Stomach (tissue), 9 donors: Measurements from ENCODE around the gene USP47. TPM values are rescaled to one million over a fixed set of nuclear protein-coding genes. Genes with fewer than 3 reads are reported as not detected.
A peak's percentile ranks its signal among the peaks of the same experiment; 100 is the strongest.

ENCODE experiments used
- DNase-seq, 2 donors: peaks; one replicate each; pipeline versions ENCODE4 v3.0.0 to v3.0.0-alpha.2; 2013 to 2019
- H3K27ac ChIP-seq, 5 donors: fragments of 200-600 bp in 4 of 5; sonication (generic) in 4 of 5; one replicate each; pipeline ENCODE4 v1.5.1; 2013 to 2019; ENCODE audit warnings: mild to moderate bottlenecking in 1 of 5, moderate library complexity in 1 of 5
- H3K27me3 ChIP-seq, 3 donors: fragments of 200-600 bp; sonication (generic); one replicate each; pipeline ENCODE4 v1.5.1; 2017 to 2019; ENCODE audit warnings: mixed run types in 1 of 3
- H3K36me3 ChIP-seq, 4 donors: fragments of 200-600 bp; sonication (generic); 1 replicate in 3 of 4; 2 replicates in 1 of 4; pipeline ENCODE4 v1.5.1; 2016 to 2019
- H3K4me1 ChIP-seq, 4 donors: fragments of 200-600 bp; sonication (generic); one replicate each; pipeline ENCODE4 v1.5.1; 2016 to 2019
- H3K4me3 ChIP-seq, 4 donors: fragments of 200-600 bp; sonication (generic) in 3 of 4; one replicate each; pipeline ENCODE4 v1.5.1; 2016 to 2019; ENCODE audit warnings: mild to moderate bottlenecking in 1 of 4
- H3K9me3 ChIP-seq, 4 donors: fragments of 200-600 bp; sonication (generic); one replicate each; pipeline ENCODE4 v1.5.1; 2016 to 2019
- EP300 ChIP-seq: sonication (generic); formaldehyde crosslinking; IDR thresholded peaks from one replicate; pipeline ENCODE4 v1.6.1; 2017; ENCODE audit warnings: antibody characterized with exemption
- POLR2A ChIP-seq, 4 donors: fragments of 450-650 bp; IDR thresholded peaks; one replicate each; pipeline ENCODE4 v1.6.1; 2016; ENCODE audit warnings: antibody characterized with exemption in 4 of 4, control low read depth in 2 of 4, mild to moderate bottlenecking in 1 of 4, moderate library complexity in 1 of 4
- POLR2AphosphoS5 ChIP-seq, 3 donors: sonication (generic); formaldehyde crosslinking; IDR thresholded peaks; one replicate each; pipeline ENCODE4 v1.6.1; 2016; ENCODE audit warnings: antibody characterized with exemption in 3 of 3
- WGBS, 5 donors: extraction: QIAGEN DNeasy Blood & Tissue Kit in 3 of 5; methylation state at CpG; one replicate each; pipeline versions ENCODE4 v1.1.5 to v1.1.7; 2013 to 2018; 5-methylcytosine and 5-hydroxymethylcytosine counted together
- intact Hi-C: fragments of 100-400 bp; cut with DNase I; formaldehyde crosslinking; loops from one replicate; pipeline ENCODE4 v1.15.1; 2023; ENCODE audit warnings: low total_unique reads
- polyA plus RNA-seq, 3 donors: library from polyadenylated mRNA; stranded (reverse); fragments of 200-250 nt; gene quantifications; one replicate each; pipeline ENCODE4 v1.2.3, GENCODE V29; 2013
- total RNA-seq, 5 donors: library from RNA; depleted of rRNA; stranded (reverse); fragments of >200 nt; gene quantifications; one replicate each; pipeline versions ENCODE4 v1.1.0 to v1.2.3, GENCODE V29; 2014 to 2016
- TF ChIP-seq, protein P1 (sequence below), 7 experiments: fragments of 450-650 bp in 4 of 7; fragments of 200-600 bp in 3 of 7; sonication (generic) in 3 of 7; IDR thresholded peaks; one replicate each; pipeline ENCODE4 v1.5.1; 2016 to 2019; ENCODE audit warnings: antibody characterized with exemption in 7 of 7, control low read depth in 2 of 7, mild to moderate bottlenecking in 1 of 7
- donor health status: healthy with polysubstance abuse.
- donor health status: Bipolar disorder and iron deficiency.
- donor health status: healthy.

USP47 gene
- total and polyA plus RNA-seq, 8 donors = 14.6 to 200 (median 48.8) TPM

DNA sequence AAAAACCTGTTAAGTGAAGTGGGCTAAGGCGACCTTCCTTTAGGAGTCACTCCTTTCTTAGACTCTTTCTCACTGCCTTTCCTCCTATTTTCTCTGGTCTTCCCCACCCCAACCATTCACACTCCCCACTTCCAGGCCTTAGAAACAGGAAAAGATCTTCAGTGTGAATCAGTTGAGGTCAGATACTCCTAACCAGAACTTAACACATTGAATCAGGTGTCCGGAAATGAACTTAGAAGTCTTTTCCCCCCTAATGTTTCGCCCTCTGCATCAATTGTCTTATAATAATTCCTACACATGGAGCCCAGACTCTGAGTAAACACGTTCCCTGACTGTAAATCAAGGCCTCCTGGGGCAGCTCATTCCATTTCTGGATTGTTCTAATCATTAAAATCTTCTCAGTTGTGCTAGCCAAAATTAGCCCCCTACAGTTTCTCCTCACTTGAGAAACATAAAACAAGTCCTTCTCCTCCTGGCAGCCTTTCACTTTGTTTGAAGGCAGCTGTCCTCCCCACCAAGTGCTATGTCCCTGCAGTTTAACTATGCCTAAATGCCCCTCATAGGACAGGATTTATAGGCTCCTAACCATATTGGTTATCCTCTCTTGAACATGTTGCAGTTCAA lies 32.7 kb upstream of the USP47 start:
- no peak for TF ChIP-seq EP300
- no peak for TF ChIP-seq POLR2A (IDR thresholded peaks at IDR 0.05)
- TF ChIP-seq, protein P1, sequence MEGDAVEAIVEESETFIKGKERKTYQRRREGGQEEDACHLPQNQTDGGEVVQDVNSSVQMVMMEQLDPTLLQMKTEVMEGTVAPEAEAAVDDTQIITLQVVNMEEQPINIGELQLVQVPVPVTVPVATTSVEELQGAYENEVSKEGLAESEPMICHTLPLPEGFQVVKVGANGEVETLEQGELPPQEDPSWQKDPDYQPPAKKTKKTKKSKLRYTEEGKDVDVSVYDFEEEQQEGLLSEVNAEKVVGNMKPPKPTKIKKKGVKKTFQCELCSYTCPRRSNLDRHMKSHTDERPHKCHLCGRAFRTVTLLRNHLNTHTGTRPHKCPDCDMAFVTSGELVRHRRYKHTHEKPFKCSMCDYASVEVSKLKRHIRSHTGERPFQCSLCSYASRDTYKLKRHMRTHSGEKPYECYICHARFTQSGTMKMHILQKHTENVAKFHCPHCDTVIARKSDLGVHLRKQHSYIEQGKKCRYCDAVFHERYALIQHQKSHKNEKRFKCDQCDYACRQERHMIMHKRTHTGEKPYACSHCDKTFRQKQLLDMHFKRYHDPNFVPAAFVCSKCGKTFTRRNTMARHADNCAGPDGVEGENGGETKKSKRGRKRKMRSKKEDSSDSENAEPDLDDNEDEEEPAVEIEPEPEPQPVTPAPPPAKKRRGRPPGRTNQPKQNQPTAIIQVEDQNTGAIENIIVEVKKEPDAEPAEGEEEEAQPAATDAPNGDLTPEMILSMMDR (IDR thresholded peaks at IDR 0.05) = no peak
- TF ChIP-seq POLR2AphosphoS5 (IDR thresholded peaks at IDR 0.05) = no peak
- WGBS, 5 donors = 78 to 89% (median 84%) methylated on average over 4 of the region's 4 CpGs
- H3K27me3 ChIP-seq = no peaks in the 10 kb centered on the region
- no peak for DNase-seq
- no peak overlapping the region for H3K4me3 ChIP-seq
- no peaks in the 10 kb centered on the region for H3K9me3 ChIP-seq
- intact Hi-C loops = no loop called here
- no peak overlapping the region for H3K27ac ChIP-seq
- peaks cover 0 to 29% (median 16%) of the 10 kb centered on the region in 4 donors for H3K4me1 ChIP-seq
- H3K36me3 ChIP-seq = no peaks in the 10 kb centered on the region

DNA sequence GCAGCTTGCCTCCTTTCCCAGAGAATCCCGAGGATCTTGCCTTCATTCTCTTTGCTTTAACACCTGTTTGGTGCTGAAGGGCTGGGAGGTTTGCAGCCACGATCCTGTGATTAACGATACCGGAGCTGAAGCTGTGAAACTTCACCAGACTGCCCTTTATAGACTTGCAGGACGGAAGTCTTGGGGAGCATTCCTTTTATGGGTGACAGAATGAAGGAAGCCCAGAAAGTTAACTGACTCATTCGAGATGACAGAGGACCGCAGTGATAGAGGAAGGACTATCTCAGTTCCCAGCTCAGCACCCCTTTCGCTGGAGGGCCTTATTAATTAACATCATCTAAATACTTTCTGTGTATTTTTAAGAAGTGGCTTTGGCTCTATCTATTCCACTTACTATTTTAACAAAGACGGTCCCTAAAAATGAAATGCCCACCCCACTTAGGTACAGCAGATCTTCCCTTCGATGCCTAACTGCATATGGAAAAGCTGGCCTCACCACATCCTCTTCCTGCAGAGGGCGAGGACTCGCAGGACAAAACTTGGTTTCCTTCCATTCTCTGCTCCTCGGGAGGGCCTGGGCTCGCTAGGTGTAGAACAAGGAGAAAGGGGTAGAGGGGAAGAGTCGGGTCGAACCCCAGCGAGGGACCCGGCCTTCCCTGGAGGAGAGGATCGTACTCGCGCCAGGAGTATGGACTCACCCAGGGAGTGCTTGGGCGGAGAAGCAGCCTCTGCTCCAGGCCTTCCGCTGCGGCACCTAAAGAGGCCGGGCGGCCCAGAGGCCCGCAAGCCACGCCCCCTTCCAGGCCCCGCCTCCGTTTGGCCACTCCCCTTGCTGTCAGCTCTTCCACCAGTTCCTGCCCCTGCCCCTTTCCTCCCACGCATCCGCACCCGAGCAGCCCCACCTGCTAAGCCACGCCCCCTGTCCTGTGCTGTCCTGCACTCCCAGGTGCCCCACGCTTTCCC lies 30.7 kb upstream of the USP47 start:
- Histone ChIP-seq H3K27ac (no peak overlapping the region), H3K27me3 (no peaks in the 10 kb centered on the region), H3K4me3 (no peak overlapping the region), H3K9me3 (no peaks in the 10 kb centered on the region), H3K4me1 (peaks cover 0 to 29% (median 16%) of the 10 kb centered on the region in 4 donors), H3K36me3 (no peaks in the 10 kb centered on the region)
- WGBS, 5 donors = 88 to 92% (median 90%) methylated on average over 34 to 35 of the region's 35 CpGs
- TF ChIP-seq EP300 (no peak), POLR2AphosphoS5 (IDR thresholded peaks at IDR 0.05) (no peak), POLR2A (IDR thresholded peaks at IDR 0.05) (no peak)
- TF ChIP-seq, protein P1 (IDR thresholded peaks at IDR 0.05) = no peak
- no peak for DNase-seq
- intact Hi-C loops = no loop called here

DNA sequence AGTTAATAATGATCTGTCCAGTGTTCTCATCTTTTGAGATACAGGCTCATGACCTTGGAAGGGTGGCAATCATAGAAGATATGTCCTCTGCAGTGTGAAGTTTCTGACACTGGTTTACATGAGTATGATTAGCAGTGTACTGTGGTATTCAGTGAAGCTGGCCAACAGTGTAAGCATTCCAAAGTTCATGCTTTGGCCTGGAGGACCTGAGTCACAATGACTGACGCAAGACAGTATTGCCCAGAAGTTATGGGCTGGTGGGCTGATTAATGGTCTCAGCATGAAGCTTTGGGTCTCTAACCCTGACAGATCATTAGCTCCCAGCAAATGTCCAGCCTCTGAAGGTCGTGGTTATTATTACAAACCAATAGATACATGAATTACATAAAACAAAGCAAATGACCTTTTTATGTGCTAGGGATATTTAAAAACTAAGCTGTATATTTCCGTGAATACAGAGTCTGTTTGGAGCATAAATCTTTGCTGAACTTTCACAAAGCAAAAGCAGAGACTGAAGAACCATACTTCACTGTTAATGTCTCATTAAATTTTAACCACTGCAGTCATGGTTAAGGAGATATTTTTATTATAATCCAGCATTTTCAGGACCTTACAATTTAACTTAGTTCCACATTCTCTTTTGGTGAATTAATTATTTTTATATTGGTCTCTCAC lies 28.3 kb upstream of the USP47 start:
- Histone ChIP-seq H3K36me3 (no peaks in the 10 kb centered on the region), H3K27me3 (no peaks in the 10 kb centered on the region), H3K4me1 (peaks cover 0 to 26% (median 13%) of the 10 kb centered on the region in 4 donors), H3K9me3 (no peaks in the 10 kb centered on the region), H3K4me3 (no peak overlapping the region), H3K27ac (peak overlapping the region in 4 of 5 donors; percentile 43 to 58 (median 49))
- intact Hi-C loops = no loop called here
- TF ChIP-seq EP300 (peak; percentile 18), POLR2AphosphoS5 (IDR thresholded peaks at IDR 0.05) (peak; percentile 27 to 85 (median 28)), POLR2A (IDR thresholded peaks at IDR 0.05) (no peak)
- TF ChIP-seq, protein P1 (IDR thresholded peaks at IDR 0.05) = no peak
- 25 to 48% (median 45%) methylated on average over 3 of the region's 3 CpGs for WGBS, 5 donors
- DNase-seq = peak; percentile 51 to 69
